Measurements from ENCODE around the gene TCF4.
"Not testable (repeated sequence)": the region's sequence is repeated elsewhere in the genome, so short reads cannot be mapped to it uniquely, and the experiment has no call there.

Gene TCF4

GRCh38 chr18:55477860-55478581, 110.0 kb downstream of the TCF4 start:
- peak; percentile 98 for DNase-seq (ENCODE audit: low spot score)

- no peak for DNase-seq (ENCODE audit: low spot score)
Observed at GRCh38 chr18:55477499-55477859, 110.5 kb downstream of the TCF4 start.

GRCh38 chr18:55475916-55476315, 112.1 kb downstream of the TCF4 start:
- no peak for DNase-seq (ENCODE audit: low spot score)

GRCh38 chr18:55475467-55475866, 112.5 kb downstream of the TCF4 start:
- DNase-seq (ENCODE audit: low spot score), result no peak

GRCh38 chr18:55473560-55473959, 114.4 kb downstream of the TCF4 start:
- DNase-seq (ENCODE audit: low spot score), result peak; percentile 98

GRCh38 chr18:55473058-55473457, 114.9 kb downstream of the TCF4 start:
- DNase-seq (ENCODE audit: low spot score), result no peak

- DNase-seq (ENCODE audit: low spot score), result no peak
Observed at GRCh38 chr18:55470826-55471225, 117.2 kb downstream of the TCF4 start.

DNA sequence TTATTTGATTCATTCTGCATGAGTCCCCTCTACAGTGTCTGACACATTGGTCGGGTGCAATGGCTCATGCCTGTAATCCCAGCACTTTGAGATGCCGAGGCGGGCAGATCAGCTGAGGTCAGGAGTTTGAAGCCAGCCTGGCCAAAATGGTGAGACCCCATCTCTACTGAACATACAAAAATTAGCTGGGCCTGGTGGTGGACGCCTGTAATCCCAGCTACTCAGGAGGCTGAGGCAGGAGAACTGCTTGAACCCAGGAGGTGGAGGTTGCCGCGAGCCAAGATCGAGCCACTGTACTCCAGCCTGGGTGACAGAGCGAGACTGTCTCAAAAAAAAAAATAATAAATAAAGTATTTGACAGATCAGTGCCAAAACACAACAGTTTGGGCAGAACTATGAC, 118.9 kb downstream of the TCF4 start:
- not testable (repeated sequence) for DNase-seq (ENCODE audit: low spot score)

DNA sequence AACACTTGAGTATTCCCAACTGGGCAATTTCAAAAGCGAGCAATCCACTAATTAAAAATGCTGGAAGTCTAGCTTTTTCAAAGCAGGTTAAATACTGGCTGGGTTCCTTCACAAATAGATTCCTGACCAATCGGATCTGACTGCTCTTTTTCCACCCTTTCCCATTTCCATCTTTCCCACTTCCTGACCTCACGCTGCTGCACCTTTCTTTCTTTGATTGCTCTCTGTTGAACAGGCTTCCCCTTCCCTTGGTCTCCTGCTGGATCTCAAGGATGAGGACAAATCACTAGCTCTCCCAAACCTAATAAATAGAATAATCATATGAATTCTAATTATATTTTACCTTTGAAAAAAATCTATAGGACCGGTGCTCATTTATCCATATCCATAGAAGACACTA, 121.2 kb downstream of the TCF4 start:
- DNase-seq (ENCODE audit: low spot score), result no peak

DNA sequence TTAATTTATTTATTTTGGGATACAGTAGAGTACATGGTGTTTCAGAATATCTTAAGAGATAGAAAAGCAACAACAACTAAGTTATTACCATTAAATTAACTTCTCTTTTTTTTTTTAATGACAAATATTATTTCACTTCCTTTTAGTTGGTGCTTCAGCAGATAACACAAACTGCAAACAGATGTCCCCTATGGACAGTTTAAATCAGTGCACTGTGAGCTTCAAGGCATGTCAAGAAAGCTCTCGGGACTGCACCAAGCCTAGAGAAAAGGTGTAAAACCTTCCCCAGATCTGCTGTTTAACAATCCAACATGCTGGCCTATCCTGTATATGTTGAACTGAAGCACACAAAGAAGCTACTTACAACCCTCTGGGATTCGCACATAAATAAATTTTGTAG, 122.7 kb downstream of the TCF4 start:
- no peak for DNase-seq (ENCODE audit: low spot score)

DNA sequence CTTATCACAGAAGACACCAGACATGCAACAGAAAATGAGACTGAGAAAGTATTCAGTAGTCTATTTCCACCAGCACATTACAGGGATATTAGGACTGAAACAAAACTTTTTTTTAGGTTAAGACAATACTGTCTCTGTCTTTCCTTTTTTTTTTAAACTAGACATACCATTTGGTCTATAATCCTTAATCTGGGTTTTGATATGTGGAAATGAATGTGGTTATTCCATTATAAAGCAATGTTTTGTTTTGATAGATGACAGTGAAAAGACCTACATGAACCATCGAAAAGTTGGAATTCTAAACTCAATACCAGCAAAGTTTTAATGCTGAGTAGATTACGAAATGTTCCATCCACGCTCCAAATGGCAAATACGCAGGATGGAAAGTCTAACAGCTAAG, 123.4 kb downstream of the TCF4 start:
- DNase-seq (ENCODE audit: low spot score), result no peak

- no peak for DNase-seq (ENCODE audit: low spot score)
Observed at GRCh38 chr18:55462652-55463051, 125.3 kb downstream of the TCF4 start.

DNA sequence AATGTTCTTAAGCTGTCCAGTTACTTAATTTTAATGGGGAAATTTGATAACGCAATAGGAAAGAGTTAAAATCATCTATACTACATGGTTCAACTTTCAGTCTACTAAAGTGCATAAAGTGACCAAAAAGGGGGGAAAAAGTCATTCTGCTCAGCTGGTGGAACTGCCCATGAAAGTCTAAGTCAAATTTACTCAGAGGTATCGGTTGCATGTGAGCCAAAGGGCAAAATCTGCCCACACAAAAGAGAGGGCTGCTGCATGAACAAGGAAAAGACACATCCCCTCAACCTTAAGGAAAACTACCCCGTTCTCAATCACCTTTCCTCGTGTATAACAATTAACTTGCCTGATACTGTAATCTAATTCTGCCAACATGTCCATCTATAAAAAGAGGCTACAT, 126.1 kb downstream of the TCF4 start:
- no peak for DNase-seq (ENCODE audit: low spot score)

GRCh38 chr18:55458456-55459203, 129.4 kb downstream of the TCF4 start:
- DNase-seq (ENCODE audit: low spot score), result no peak

- DNase-seq (ENCODE audit: low spot score), result no peak
Observed at GRCh38 chr18:55457028-55457427, 131.0 kb downstream of the TCF4 start.

- no peak for DNase-seq (ENCODE audit: low spot score)
Observed at GRCh38 chr18:55455938-55456337, 132.1 kb downstream of the TCF4 start.

- no peak for DNase-seq (ENCODE audit: low spot score)
Observed at GRCh38 chr18:55453186-55453585, 134.8 kb downstream of the TCF4 start.

DNA sequence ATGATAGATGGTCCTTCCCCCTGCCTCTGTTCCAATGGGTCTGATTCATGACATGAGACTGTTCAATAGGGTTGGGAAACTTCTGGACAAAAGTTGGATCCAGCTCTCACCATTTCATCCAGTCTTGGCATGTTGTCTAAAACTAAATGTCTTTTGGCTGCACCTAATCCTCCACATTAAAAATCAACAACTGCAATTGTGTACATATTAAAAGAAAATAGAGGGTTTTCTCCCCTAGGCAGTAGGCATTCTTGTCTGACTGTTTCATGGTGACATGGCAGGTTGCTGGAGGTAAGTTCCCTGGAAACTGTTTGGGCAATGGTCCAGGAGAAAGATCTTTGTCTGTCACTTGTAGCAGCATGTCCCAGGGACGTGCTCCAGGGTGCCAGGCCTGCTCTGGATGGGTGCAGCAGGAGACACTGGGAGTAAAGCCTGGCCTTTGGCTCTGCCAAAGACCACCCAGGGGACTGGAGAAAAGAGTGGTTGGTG, 135.8 kb downstream of the TCF4 start:
- no peak for DNase-seq (ENCODE audit: low spot score)

GRCh38 chr18:55449412-55450140, 138.4 kb downstream of the TCF4 start:
- no peak for DNase-seq (ENCODE audit: low spot score)

DNA sequence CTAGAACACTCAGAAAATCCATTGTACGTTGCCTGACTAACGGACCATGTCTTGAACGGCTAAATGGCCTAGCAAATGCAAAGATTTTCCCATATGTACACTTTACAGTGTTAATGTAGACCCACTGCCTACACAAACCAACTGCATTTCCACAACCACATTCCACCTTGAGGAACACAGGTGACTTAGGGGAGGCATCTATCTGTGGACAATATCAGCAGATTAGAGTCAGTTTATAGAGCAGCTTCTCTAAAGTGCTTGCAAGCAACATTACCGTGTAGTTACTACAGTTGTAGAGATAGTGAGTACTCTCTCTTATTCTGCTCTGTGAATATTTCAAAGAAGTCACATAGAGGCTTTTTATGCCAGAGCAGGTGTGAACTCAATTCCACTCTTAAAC, 139.6 kb downstream of the TCF4 start:
- DNase-seq (ENCODE audit: low spot score), result no peak

GRCh38 chr18:55447672-55448018, 140.3 kb downstream of the TCF4 start:
- DNase-seq (ENCODE audit: low spot score), result no peak

GRCh38 chr18:55446996-55447671, 140.9 kb downstream of the TCF4 start:
- no peak for DNase-seq (ENCODE audit: low spot score)

Data from SK-N-DZ (cell line).